Measurements from ENCODE around the gene XRN2.
"Not testable (repeated sequence)": the region's sequence is repeated elsewhere in the genome, so short reads cannot be mapped to it uniquely, and the experiment has no call there.

Gene XRN2

DNA sequence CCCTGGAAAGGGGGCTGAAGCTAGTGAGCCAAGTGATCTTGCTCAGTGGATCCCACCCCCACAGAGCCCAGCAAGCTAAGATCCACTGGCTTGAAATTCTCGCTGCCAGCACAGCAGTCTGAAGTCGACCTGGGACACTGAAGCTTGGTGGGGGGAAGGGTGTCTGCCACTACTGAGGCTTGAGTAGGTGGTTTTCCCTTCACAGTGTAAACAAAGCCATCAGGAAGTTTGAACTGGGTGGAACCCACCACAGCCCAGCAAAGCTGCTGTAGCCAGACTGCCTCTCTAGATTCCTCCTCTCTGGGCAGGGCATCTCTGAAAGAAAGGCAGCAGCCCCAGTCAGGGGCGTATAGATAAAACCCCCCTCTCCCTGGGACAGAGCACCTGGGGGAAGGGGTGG lies 110.9 kb downstream of the XRN2 start:
- H3K36me3 ChIP-seq (ENCODE audit: insufficient read depth, low read depth, low read length); H3K9me3 ChIP-seq (ENCODE audit: insufficient read depth, low read depth, low read length): not testable (repeated sequence)

DNA sequence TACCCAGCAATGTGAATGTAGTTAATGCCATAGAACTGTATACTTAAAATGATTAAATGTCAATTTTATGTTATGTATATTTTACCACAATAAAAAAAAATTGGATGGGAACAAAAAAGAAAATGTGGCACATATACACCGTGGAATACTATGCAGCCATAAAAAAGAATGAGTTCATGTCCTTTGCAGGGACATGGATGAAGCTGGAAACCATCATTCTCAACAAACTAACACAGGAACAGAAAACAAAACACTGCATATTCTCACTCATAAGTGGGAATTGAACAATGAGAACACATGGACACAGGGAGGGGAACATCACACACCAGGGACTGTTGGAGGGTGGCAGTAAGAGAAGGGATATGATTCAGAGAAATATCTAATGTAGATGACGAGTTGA lies 116.0 kb downstream of the XRN2 start:
- not testable (repeated sequence) for H3K9me3 ChIP-seq (ENCODE audit: insufficient read depth, low read depth, low read length); H3K9ac ChIP-seq (ENCODE audit: low read depth, low read length); H3K4me1 ChIP-seq (ENCODE audit: insufficient read depth, low read length); H3K4me3 ChIP-seq (ENCODE audit: low read length); H3K27ac ChIP-seq (ENCODE audit: low read length); H3K27me3 ChIP-seq (ENCODE audit: insufficient read depth, low read length); H3K36me3 ChIP-seq (ENCODE audit: insufficient read depth, low read depth, low read length)

More for the DNA sequence above, 110.9 kb downstream of the XRN2 start:
- not testable (repeated sequence) for H3K9ac ChIP-seq (ENCODE audit: low read depth, low read length); H3K27ac ChIP-seq (ENCODE audit: low read length); H3K27me3 ChIP-seq (ENCODE audit: insufficient read depth, low read length); H3K4me3 ChIP-seq (ENCODE audit: low read length); H3K4me1 ChIP-seq (ENCODE audit: insufficient read depth, low read length)

DNA sequence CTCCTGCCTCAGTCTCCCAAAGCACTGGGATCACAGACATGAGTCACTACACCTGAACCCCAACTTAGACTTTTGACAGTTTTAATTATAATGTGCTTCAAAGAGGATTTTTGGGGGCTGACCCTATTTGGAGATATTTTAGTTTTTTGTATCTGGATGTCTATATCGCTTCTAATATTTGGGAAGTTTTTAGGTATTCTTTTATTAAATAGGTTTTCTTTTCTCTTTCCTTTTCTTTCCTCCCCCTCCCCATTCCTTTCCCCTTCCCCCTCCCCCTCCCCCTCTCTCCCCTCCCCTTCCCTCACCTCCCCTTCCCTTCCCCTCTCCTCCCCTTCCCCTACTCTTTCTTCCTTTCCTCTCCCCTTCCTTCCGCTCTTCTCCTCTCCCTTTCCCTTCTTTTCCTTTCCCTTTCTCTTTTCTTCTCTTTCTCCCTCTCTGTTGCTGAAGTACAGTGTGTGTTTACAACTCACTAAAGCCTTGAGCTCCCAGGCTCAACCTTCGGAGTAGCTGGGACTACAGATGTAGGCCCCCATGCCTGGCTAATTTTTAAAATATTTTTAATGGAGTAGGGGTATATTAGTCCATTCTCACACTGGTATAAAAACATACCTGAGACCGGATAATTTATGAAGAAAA lies 118.6 kb downstream of the XRN2 start:
- Histone ChIP-seq H3K9me3 (ENCODE audit: insufficient read depth, low read depth, low read length) (no peaks in the 10 kb centered on the region), H3K4me3 (ENCODE audit: low read length) (no peak overlapping the region), H3K4me1 (ENCODE audit: insufficient read depth, low read length) (no peaks in the 10 kb centered on the region), H3K27me3 (ENCODE audit: insufficient read depth, low read length) (no peaks in the 10 kb centered on the region), H3K9ac (ENCODE audit: low read depth, low read length) (no peak overlapping the region), H3K36me3 (ENCODE audit: insufficient read depth, low read depth, low read length) (no peaks in the 10 kb centered on the region), H3K27ac (ENCODE audit: low read length) (no peak overlapping the region)

DNA sequence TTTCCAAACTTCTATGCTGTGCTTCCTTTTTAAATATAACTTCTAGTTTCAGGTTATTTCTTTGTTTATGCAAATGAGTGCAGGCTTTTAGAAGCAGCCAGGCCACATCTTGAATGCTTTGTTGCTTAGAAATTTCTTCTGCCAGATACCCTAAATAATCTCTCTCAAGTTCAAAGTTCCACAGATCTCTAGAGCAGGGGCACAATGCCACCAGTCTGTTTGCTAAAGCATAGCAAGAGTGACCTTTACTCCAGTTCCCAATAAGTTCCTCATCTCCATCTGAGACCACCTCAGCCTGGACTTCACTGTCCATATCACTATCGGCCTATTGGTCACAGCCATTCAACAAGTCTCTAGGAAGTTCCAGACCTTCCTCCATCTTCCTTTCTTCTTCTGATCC lies 120.6 kb downstream of the XRN2 start:
- not testable (repeated sequence) for H3K36me3 ChIP-seq (ENCODE audit: insufficient read depth, low read depth, low read length); H3K9me3 ChIP-seq (ENCODE audit: insufficient read depth, low read depth, low read length); H3K27me3 ChIP-seq (ENCODE audit: insufficient read depth, low read length); H3K4me1 ChIP-seq (ENCODE audit: insufficient read depth, low read length); H3K27ac ChIP-seq (ENCODE audit: low read length); H3K9ac ChIP-seq (ENCODE audit: low read depth, low read length); H3K4me3 ChIP-seq (ENCODE audit: low read length)

DNA sequence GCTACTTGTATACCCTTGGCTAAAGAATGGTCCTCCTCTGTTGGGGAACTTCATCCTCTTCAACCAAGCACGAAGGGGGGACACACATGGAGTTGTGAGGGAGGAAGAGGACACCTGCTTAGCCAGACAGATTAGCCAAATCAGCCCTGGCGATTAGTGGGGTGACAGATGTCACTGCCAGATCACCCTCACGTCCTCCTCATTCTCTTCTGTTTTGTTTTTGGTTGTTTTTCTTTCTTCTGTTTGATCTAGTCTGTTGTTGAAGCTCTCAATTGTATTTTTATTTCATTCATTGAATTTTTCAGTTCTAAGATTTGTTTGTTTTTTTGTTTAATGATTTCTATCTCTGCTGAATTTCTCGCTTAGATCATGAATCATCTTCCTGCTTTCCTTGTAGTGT lies 121.7 kb downstream of the XRN2 start:
- H3K27me3 ChIP-seq (ENCODE audit: insufficient read depth, low read length), result no peaks in the 10 kb centered on the region
- H3K9me3 ChIP-seq (ENCODE audit: insufficient read depth, low read depth, low read length), result no peaks in the 10 kb centered on the region
- H3K4me1 ChIP-seq (ENCODE audit: insufficient read depth, low read length), result no peaks in the 10 kb centered on the region
- no peaks in the 10 kb centered on the region for H3K36me3 ChIP-seq (ENCODE audit: insufficient read depth, low read depth, low read length)
- no peak overlapping the region for H3K9ac ChIP-seq (ENCODE audit: low read depth, low read length)
- no peak overlapping the region for H3K27ac ChIP-seq (ENCODE audit: low read length)
- H3K4me3 ChIP-seq (ENCODE audit: low read length), result no peak overlapping the region

DNA sequence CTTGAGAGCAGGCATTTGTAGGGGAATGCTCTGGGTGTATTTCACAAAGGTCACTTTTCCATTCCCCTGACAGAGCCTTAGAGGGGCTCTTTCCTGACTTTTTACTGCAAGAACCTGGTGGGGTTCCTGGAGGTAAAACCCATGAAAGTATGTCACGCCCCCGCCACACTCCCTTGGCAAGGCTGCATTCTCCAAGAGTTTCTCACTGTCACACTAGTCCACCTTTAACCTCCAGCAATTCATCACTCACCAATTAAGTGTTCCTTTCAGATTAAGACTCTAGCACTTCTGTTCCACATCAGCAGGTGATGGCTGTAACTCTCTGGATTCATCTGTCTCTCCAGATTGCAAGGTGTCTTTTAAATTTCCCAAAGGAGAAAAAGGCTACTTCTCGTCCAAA lies 126.9 kb downstream of the XRN2 start:
- no peaks in the 10 kb centered on the region for H3K36me3 ChIP-seq (ENCODE audit: insufficient read depth, low read depth, low read length)
- H3K4me1 ChIP-seq (ENCODE audit: insufficient read depth, low read length), result no peaks in the 10 kb centered on the region
- H3K9me3 ChIP-seq (ENCODE audit: insufficient read depth, low read depth, low read length), result no peaks in the 10 kb centered on the region
- no peak overlapping the region for H3K9ac ChIP-seq (ENCODE audit: low read depth, low read length)
- H3K27ac ChIP-seq (ENCODE audit: low read length), result no peak overlapping the region
- H3K4me3 ChIP-seq (ENCODE audit: low read length), result no peak overlapping the region
- no peaks in the 10 kb centered on the region; the same call in 1 of the 2 replicates for H3K27me3 ChIP-seq (ENCODE audit: insufficient read depth, low read length)

DNA sequence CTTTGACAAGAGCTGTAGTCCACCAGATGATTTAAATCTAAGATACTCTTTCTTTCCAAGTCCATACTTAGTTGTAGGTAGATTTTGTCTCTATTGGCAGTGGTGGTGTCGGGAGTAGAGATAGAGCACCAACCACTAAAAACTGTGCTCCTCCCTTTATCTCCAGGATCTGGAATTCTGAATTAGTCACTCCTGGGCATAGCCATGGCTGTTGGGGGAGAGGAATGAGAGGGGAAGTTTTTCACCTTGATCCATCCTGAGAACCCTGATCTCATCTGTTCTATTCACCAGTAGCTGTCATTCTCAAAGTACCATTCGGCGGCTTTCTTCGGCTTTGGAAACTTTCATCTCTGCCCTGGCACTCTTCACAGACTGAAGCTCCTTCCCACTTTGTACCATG lies 129.8 kb downstream of the XRN2 start:
- Histone ChIP-seq H3K27me3 (ENCODE audit: insufficient read depth, low read length) (no peaks in the 10 kb centered on the region; the same call in 1 of the 2 replicates), H3K9ac (ENCODE audit: low read depth, low read length) (no peak overlapping the region), H3K9me3 (ENCODE audit: insufficient read depth, low read depth, low read length) (no peaks in the 10 kb centered on the region), H3K27ac (ENCODE audit: low read length) (no peak overlapping the region), H3K4me3 (ENCODE audit: low read length) (no peak overlapping the region), H3K36me3 (ENCODE audit: insufficient read depth, low read depth, low read length) (no peaks in the 10 kb centered on the region), H3K4me1 (ENCODE audit: insufficient read depth, low read length) (0 out of 2 replicates have a peak, but pooled peaks cover 3% of the 10 kb centered on the region)

DNA sequence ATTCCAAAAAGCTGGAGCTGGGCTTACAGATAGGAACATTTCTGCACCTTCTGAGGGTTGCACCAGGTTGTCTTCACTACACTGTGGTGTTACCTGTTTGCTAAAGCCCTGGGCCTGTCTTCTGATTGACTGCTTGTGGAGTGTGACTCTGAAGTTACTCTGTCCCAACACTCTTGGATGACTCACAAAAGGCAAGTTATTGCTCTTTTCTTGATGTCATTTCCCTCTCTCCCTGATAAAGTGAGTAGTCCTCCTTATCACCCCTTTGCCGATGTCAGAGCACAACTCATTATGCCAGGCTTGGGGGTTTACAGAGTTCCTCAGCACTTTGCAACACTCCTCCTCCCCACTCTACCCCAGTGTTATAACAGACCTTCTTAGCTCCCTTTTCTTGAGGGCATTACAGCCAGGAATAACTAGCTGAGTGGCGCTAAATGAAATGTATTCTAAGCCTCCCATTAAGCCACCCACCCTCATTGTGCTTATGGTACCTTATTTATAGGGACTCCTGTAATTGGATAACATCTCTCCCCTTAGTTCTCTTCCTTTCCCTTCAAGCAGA lies 130.3 kb downstream of the XRN2 start:
- H3K9me3 ChIP-seq (ENCODE audit: insufficient read depth, low read depth, low read length), result no peaks in the 10 kb centered on the region

DNA sequence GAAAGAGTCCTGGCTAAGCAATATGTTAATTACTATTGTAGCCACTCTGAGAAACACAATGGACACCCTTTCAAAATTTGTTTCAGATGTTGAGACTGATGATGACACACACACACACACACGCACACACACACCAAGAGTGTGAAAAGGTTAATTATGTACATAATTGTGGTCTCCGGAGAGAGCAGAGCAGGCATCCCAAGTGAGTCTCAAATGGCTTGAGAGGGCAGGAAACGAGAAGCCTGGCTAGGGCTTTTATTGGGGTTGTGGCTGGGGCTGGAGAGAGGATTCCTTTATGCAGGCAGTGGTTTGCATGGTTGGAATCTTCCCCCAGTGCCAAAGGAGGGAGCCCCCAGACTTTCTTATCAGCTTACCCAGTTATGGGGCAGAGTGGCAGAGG lies 132.4 kb downstream of the XRN2 start:
- no peak overlapping the region for H3K9ac ChIP-seq (ENCODE audit: low read depth, low read length)
- no peak overlapping the region for H3K27ac ChIP-seq (ENCODE audit: low read length)
- H3K9me3 ChIP-seq (ENCODE audit: insufficient read depth, low read depth, low read length), result no peaks in the 10 kb centered on the region

More for the DNA sequence above, 130.3 kb downstream of the XRN2 start:
- no peaks in the 10 kb centered on the region; the same call in 1 of the 2 replicates for H3K27me3 ChIP-seq (ENCODE audit: insufficient read depth, low read length)
- 0 out of 2 replicates have a peak, but pooled peaks cover 3% of the 10 kb centered on the region for H3K4me1 ChIP-seq (ENCODE audit: insufficient read depth, low read length)
- H3K36me3 ChIP-seq (ENCODE audit: insufficient read depth, low read depth, low read length), result no peaks in the 10 kb centered on the region
- H3K4me3 ChIP-seq (ENCODE audit: low read length), result no peak overlapping the region
- no peak overlapping the region for H3K27ac ChIP-seq (ENCODE audit: low read length)
- no peak overlapping the region for H3K9ac ChIP-seq (ENCODE audit: low read depth, low read length)

DNA sequence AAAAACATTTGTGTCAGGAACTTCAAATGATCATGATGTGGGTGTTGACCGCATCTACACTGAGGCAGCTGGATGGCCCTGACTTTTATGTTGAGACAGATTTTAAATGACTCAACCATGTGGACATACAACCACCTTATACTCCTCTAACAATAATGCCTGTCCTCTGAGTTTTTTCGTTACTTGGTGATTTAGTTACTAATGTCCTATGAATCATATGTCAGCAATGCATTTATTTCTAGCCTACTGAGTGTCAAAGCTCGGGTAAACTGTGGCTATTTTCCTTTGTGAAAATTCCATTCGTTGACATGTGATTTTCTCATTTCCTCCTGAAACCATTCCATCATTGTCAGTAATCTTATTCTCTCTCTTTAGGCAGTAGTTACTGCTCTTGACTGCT lies 133.1 kb downstream of the XRN2 start:
- Histone ChIP-seq H3K27me3 (ENCODE audit: insufficient read depth, low read length) (no peaks in the 10 kb centered on the region), H3K9ac (ENCODE audit: low read depth, low read length) (no peak overlapping the region), H3K36me3 (ENCODE audit: insufficient read depth, low read depth, low read length) (no peaks in the 10 kb centered on the region), H3K4me3 (ENCODE audit: low read length) (no peak overlapping the region), H3K4me1 (ENCODE audit: insufficient read depth, low read length) (0 out of 2 replicates have a peak, but pooled peaks cover 3% of the 10 kb centered on the region), H3K9me3 (ENCODE audit: insufficient read depth, low read depth, low read length) (no peaks in the 10 kb centered on the region), H3K27ac (ENCODE audit: low read length) (no peak overlapping the region)

More for the DNA sequence above, 132.4 kb downstream of the XRN2 start:
- no peaks in the 10 kb centered on the region; the same call in 1 of the 2 replicates for H3K27me3 ChIP-seq (ENCODE audit: insufficient read depth, low read length)
- no peak overlapping the region for H3K4me3 ChIP-seq (ENCODE audit: low read length)
- no peaks in the 10 kb centered on the region for H3K36me3 ChIP-seq (ENCODE audit: insufficient read depth, low read depth, low read length)
- H3K4me1 ChIP-seq (ENCODE audit: insufficient read depth, low read length), result 0 out of 2 replicates have a peak, but pooled peaks cover 3% of the 10 kb centered on the region

DNA sequence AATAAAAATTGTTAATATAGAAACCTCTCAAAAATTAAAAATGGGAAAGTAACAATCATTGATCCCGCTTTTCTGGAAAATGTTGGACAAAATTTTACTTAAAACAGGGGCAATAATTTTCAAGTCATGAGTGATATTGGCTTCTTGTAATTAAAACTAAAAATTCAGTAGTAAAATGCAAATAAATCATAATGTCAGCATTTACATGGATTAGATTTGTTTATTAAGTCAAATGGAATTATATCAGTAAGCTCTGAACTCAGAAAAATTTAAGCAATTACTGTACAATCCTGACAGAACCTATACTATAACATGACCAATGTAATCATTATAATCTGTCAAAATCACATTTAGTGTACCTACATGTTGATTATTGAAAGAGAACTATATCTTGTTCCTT lies 134.1 kb downstream of the XRN2 start:
- H3K9me3 ChIP-seq (ENCODE audit: insufficient read depth, low read depth, low read length), result no peaks in the 10 kb centered on the region
- no peaks in the 10 kb centered on the region for H3K36me3 ChIP-seq (ENCODE audit: insufficient read depth, low read depth, low read length)
- no peaks in the 10 kb centered on the region for H3K27me3 ChIP-seq (ENCODE audit: insufficient read depth, low read length)
- H3K4me3 ChIP-seq (ENCODE audit: low read length), result no peak overlapping the region
- no peak overlapping the region for H3K9ac ChIP-seq (ENCODE audit: low read depth, low read length)
- 0 out of 2 replicates have a peak, but pooled peaks cover 3% of the 10 kb centered on the region for H3K4me1 ChIP-seq (ENCODE audit: insufficient read depth, low read length)
- no peak overlapping the region for H3K27ac ChIP-seq (ENCODE audit: low read length)

DNA sequence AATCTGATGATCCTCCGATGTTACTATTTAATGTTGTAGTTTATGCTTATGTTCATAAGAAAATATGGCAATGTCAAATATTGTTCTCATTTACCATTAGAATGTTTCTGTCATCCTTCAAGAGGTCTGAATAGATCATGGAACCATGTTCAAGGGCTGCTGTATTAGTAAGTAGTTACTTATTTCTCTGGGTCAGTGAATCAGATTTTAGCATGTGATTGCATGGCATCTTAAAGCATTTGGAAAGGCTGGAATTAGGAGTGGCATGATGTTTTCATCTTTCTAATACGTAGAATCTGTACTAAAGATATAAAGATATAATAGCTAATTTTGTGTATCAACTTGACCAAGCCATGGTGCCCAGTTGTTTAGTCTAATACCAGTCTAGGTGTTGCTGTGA lies 134.7 kb downstream of the XRN2 start:
- Histone ChIP-seq H3K9ac (ENCODE audit: low read depth, low read length) (no peak overlapping the region), H3K27me3 (ENCODE audit: insufficient read depth, low read length) (no peaks in the 10 kb centered on the region), H3K9me3 (ENCODE audit: insufficient read depth, low read depth, low read length) (no peaks in the 10 kb centered on the region), H3K27ac (ENCODE audit: low read length) (no peak overlapping the region), H3K36me3 (ENCODE audit: insufficient read depth, low read depth, low read length) (no peaks in the 10 kb centered on the region), H3K4me3 (ENCODE audit: low read length) (no peak overlapping the region), H3K4me1 (ENCODE audit: insufficient read depth, low read length) (0 out of 2 replicates have a peak, but pooled peaks cover 3% of the 10 kb centered on the region)
